GM12878 (cell line): ENCODE data around the gene ZNF302.

Experiments
- CREB1 ChIP-seq: IDR thresholded peaks from 2 replicates; pipeline ENCODE4 v1.6.1; 2012; ENCODE audit warnings: low read depth, mild to moderate bottlenecking, inconsistent platforms
- CTCF ChIP-seq, 3 experiments: IDR thresholded peaks in 2 of 3; conservative IDR thresholded peaks in 1 of 3; 2 replicates each; pipeline ENCODE4 v1.5.1; 2011; ENCODE audit warnings: low read depth in 3 of 3, low read length in 3 of 3, mild to moderate bottlenecking in 3 of 3, control low read depth in 2 of 3, moderate library complexity in 2 of 3, inconsistent platforms in 1 of 3, mixed read lengths in 1 of 3; ENCODE audit not compliant: control insufficient read depth in 2 of 3, insufficient read depth in 1 of 3; ENCODE audit errors: extremely low read depth in 1 of 3
- NR2C2 ChIP-seq: IDR thresholded peaks from 2 replicates; pipeline ENCODE4 v1.6.1; 2011; ENCODE audit warnings: borderline replicate concordance, low read depth; ENCODE audit not compliant: control insufficient read depth, insufficient read length
- POLR2AphosphoS5 ChIP-seq: IDR thresholded peaks from 2 replicates; pipeline ENCODE4 v1.6.1; 2011; ENCODE audit warnings: mild to moderate bottlenecking, low read length, inconsistent platforms
- TAF1 ChIP-seq: IDR thresholded peaks from 2 replicates; pipeline ENCODE4 v1.6.1; 2011; ENCODE audit warnings: mild to moderate bottlenecking, low read depth, low read length, borderline replicate concordance
- TARDBP ChIP-seq: IDR thresholded peaks from 2 replicates; pipeline ENCODE4 v1.6.1; 2016; ENCODE audit warnings: borderline replicate concordance
- YY1 ChIP-seq: IDR thresholded peaks from 2 replicates; pipeline ENCODE4 v1.6.1; 2011; ENCODE audit warnings: low read depth, mild to moderate bottlenecking, low read length
- TF ChIP-seq, protein P1 (sequence below): fragments of 450-650 bp; IDR thresholded peaks from 2 replicates; pipeline ENCODE4 v1.6.1; 2014; ENCODE audit warnings: mild to moderate bottlenecking

GRCh38 chr19:34675250-34675649, 2.2 kb upstream of the ZNF302 start:
- TF ChIP-seq POLR2AphosphoS5 (no peak), CTCF (IDR thresholded peaks at IDR 0.05 in 2 of 3, conservative IDR thresholded peaks at IDR 0.05 in 1 of 3; ENCODE audit: control insufficient read depth in 2 of 3, extremely low read depth in 1 of 3, insufficient read depth in 1 of 3, low read depth in 3 of 3, low read length in 3 of 3) (no peak), CREB1 (no peak), YY1 (no peak), NR2C2 (no peak), TAF1 (no peak), TARDBP (no peak)
- TF ChIP-seq, protein P1, sequence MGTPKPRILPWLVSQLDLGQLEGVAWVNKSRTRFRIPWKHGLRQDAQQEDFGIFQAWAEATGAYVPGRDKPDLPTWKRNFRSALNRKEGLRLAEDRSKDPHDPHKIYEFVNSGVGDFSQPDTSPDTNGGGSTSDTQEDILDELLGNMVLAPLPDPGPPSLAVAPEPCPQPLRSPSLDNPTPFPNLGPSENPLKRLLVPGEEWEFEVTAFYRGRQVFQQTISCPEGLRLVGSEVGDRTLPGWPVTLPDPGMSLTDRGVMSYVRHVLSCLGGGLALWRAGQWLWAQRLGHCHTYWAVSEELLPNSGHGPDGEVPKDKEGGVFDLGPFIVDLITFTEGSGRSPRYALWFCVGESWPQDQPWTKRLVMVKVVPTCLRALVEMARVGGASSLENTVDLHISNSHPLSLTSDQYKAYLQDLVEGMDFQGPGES: no peak
